WTC11 (cell line): Measurements from ENCODE around the gene JMJD6.

Experiments used
- CTCF ChIP-seq: fragments of 200-600 bp; IDR thresholded peaks from 2 replicates; pipeline ENCODE4 v1.8.0; 2022; ENCODE audit warnings: antibody characterized with exemption
- NFYB ChIP-seq: sonication (generic); formaldehyde crosslinking; conservative IDR thresholded peaks from 2 replicates; pipeline ENCODE4 v1.8.0; 2022; ENCODE audit warnings: low read depth, missing genetic modification reagents

GRCh38 chr17:76676629-76677028 lies 49.8 kb downstream of the JMJD6 start:
- TF ChIP-seq CTCF (no peak), NFYB (CRISPR knock-in tag) (no peak)
